Thoracic aorta (tissue), 2 donors: ENCODE results near the gene CGB8. TPM values are rescaled to one million over a fixed set of nuclear protein-coding genes. Genes with fewer than 3 reads are reported as not detected.
A peak's percentile ranks its signal among the peaks of the same experiment; 100 is the strongest.
"Not testable (repeated sequence)": the region's sequence is repeated elsewhere in the genome, so short reads cannot be mapped to it uniquely, and the experiment has no call there.

Source experiments
- ATAC-seq: fragments of 150-250 bp; one replicate; pipeline ENCODE4 v1.8.0; 2017; ENCODE audit warnings: low read depth; ENCODE audit not compliant: insufficient number of reproducible peaks, low FRiP score
- DNase-seq: peaks from one replicate; pipeline ENCODE4 v3.0.0-alpha.2; 2020; ENCODE audit warnings: low spot score
- H3K27ac ChIP-seq, 2 donors: fragments of 200-600 bp; sonication (generic); 1 replicate in 1 of 2; 2 replicates in 1 of 2; pipeline ENCODE4 v1.5.1; 2016; ENCODE audit warnings: mild to moderate bottlenecking in 2 of 2, moderate library complexity in 2 of 2
- H3K27me3 ChIP-seq: fragments of 200-600 bp; sonication (generic); replicated peaks from 2 replicates; pipeline ENCODE4 v1.6.0; 2016; ENCODE audit warnings: mild to moderate bottlenecking; ENCODE audit not compliant: insufficient read depth
- H3K36me3 ChIP-seq: fragments of 200-600 bp; sonication (generic); one replicate; pipeline ENCODE4 v1.5.1; 2016
- H3K4me1 ChIP-seq, 2 donors: fragments of 200-600 bp; sonication (generic); 1 replicate in 1 of 2; 2 replicates in 1 of 2; pipeline versions ENCODE4 v1.5.1 to v1.6.0; 2016; ENCODE audit warnings: low read depth in 2 of 2, mild to moderate bottlenecking in 1 of 2; ENCODE audit not compliant: control insufficient read depth in 1 of 2
- H3K4me3 ChIP-seq: fragments of 200-600 bp; sonication (generic); 2 replicates; pipeline ENCODE4 v1.5.1; 2016; ENCODE audit warnings: mild to moderate bottlenecking
- H3K9me3 ChIP-seq: fragments of 200-600 bp; sonication (generic); 2 replicates; pipeline ENCODE4 v1.5.1; 2016
- total RNA-seq, 2 donors: library from RNA; depleted of rRNA; stranded (reverse); fragments of >200 nt; gene quantifications; one replicate each; pipeline versions ENCODE4 v1.1.0 to v1.2.3, GENCODE V29; 2016
- TF ChIP-seq, protein P1 (sequence below): fragments of 200-600 bp; sonication (generic); IDR thresholded peaks from one replicate; pipeline ENCODE4 v1.5.1; 2019; ENCODE audit warnings: antibody characterized with exemption

CGB8 gene
- total RNA-seq, 2 donors from 2014 or later: not detected

DNA sequence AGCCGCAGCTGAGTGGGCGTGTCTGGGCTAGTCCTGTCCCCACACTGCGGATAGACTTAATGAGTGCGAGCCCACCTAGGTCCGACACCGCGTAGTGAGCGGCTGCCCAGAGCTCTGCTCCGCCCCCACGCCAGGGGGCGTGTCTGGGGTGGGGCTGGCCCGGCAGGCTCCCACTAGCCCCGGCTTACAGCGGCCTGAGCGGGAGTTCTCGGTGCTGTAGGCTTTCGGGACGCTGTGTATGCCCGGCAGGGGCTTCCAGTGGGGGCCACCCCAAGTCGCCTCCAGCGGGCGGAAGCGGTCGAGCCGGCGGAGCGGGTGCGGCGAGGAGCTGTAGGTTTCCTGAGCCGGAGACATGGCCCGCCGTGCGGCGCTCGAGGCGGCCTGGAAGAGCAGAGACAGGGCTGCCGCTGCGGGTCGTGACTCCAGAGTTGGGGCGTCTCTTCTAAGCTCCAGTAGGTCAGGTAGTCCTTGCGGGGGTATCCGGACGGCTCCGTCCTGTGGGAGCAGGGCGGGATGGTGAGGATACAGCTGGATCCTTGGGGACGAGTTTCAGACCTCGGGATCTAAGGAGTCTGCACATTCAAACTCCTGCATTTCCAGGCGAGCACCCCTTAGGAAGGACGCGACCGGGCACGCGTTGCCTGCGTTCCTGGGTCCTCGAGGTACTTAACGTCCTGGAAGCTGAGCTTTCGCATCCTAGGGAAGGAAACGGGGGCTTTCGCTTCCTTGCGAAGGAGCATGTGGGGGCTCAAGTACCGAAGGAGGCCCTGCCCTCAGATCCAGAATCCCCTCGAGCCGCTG is 7.4 kb upstream of the CGB8 start:
- H3K36me3 ChIP-seq: no peaks in the 10 kb centered on the region
- no peaks in the 10 kb centered on the region for H3K27me3 ChIP-seq
- TF ChIP-seq, protein P1, sequence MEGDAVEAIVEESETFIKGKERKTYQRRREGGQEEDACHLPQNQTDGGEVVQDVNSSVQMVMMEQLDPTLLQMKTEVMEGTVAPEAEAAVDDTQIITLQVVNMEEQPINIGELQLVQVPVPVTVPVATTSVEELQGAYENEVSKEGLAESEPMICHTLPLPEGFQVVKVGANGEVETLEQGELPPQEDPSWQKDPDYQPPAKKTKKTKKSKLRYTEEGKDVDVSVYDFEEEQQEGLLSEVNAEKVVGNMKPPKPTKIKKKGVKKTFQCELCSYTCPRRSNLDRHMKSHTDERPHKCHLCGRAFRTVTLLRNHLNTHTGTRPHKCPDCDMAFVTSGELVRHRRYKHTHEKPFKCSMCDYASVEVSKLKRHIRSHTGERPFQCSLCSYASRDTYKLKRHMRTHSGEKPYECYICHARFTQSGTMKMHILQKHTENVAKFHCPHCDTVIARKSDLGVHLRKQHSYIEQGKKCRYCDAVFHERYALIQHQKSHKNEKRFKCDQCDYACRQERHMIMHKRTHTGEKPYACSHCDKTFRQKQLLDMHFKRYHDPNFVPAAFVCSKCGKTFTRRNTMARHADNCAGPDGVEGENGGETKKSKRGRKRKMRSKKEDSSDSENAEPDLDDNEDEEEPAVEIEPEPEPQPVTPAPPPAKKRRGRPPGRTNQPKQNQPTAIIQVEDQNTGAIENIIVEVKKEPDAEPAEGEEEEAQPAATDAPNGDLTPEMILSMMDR: peak; percentile 28
- ATAC-seq (no peak), DNase-seq (no peak)
- H3K9me3 ChIP-seq: no peaks in the 10 kb centered on the region
- peak overlapping the region; percentile 89 for H3K4me3 ChIP-seq
- H3K27ac ChIP-seq: no peak overlapping the region
- H3K4me1 ChIP-seq: peaks cover 3 to 18% of the 10 kb centered on the region in 2 donors

DNA sequence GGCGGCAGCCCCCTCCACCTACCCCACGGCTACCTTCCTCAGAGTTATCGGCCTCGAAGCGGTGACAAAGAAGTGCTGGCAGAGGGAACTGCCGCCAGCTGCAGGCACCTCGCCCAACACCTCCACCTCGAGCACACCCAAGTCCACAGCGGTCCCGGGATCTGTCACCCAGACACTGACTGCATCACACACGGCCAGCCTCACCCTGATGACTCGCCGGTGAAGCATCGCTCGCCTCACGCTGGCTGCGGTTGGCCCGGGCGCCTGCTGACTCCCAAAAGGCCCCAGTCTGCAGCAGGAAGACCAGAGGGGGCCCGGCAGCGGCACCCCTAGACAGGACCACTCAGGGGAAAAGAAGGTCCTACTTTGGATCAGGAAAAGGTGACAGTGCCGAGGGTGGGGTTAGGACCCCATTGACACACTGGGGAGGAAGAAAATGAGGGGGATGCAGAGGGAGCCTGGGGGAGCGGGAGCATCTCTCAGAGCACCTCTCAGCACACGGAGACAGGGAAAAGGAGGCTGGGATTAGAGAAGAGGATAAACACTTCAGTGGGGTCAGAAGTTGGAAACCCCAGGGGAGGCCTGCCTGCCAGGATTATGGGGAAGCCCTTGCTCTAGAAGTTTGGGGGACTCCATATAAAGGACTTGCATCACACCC is 1.6 kb upstream of the CGB8 start:
- ATAC-seq, H3K4me3 ChIP-seq, H3K27me3 ChIP-seq, H3K27ac ChIP-seq, H3K4me1 ChIP-seq, H3K36me3 ChIP-seq, DNase-seq, H3K9me3 ChIP-seq: not testable (repeated sequence)

DNA sequence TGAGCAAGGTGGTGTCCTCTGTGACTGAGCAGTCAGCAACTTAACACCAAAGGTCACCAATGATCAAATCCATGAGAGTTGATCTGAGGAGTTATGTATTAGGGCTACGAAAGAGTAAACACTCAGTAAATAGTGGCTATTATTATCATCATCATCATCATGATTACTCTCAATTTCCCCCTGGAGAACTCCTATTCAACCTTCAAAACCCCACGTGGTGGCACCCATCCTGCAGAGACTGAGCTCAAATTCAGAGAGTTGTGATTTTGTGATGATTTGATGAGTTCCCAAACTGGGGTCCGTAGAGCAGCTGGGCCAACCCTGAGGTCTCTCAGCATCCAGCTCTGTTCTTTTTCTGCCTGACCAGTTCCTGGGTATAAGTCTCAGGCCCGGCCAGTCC is 923 bp upstream of the CGB8 start:
- not testable (repeated sequence) for H3K9me3 ChIP-seq, ATAC-seq, H3K4me1 ChIP-seq, H3K36me3 ChIP-seq, H3K4me3 ChIP-seq, DNase-seq, H3K27me3 ChIP-seq, H3K27ac ChIP-seq

DNA sequence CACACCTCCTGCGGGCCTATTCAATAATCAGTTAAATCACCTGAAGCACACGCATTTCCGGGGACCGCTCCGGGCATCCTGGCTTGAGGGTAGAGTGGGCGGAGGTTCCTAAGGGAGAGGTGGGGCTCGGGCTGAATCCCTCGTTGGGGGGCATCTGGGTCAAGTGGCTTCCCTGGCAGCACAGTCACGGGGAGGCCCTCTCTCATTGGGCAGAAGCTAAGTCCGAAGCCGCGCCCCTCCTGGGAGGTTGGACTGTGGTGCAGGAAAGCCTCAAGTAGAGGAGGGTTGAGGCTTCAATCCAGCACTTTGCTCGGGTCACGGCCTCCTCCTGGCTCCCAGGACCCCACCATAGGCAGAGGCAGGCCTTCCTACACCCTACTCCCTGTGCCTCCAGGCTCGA is 5.4 kb downstream of the CGB8 start, which contains the start of gene CGB5:
Gene CGB5 (plus strand): TSS at position 301 of the 400 bp plus-strand sequence. CDS start 362 bp downstream, outside the sequence.
- not testable (repeated sequence) for H3K4me1 ChIP-seq, H3K27ac ChIP-seq, DNase-seq

DNA sequence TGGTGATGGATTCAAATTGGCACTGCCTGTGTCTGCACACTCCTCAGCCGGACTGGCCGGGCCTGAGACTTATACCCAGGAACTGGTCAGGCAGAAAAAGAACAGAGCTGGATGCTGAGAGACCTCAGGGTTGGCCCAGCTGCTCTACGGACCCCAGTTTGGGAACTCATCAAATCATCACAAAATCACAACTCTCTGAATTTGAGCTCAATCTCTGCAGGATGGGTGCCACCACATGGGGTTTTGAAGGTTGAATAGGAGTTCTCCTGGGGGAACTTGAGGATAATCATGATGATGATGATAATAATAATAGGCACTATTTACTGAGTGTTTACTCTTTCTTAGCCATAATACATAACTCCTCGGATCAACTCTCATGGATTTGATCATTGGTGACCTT is 6.2 kb downstream of the CGB8 start:
- not testable (repeated sequence) for H3K36me3 ChIP-seq, DNase-seq, H3K4me1 ChIP-seq, ATAC-seq, H3K27ac ChIP-seq, H3K9me3 ChIP-seq, H3K27me3 ChIP-seq, H3K4me3 ChIP-seq

More for the DNA sequence above, 5.4 kb downstream of the CGB8 start, which contains the start of gene CGB5:
- H3K36me3 ChIP-seq, H3K4me3 ChIP-seq, H3K9me3 ChIP-seq, ATAC-seq, H3K27me3 ChIP-seq: not testable (repeated sequence)

DNA sequence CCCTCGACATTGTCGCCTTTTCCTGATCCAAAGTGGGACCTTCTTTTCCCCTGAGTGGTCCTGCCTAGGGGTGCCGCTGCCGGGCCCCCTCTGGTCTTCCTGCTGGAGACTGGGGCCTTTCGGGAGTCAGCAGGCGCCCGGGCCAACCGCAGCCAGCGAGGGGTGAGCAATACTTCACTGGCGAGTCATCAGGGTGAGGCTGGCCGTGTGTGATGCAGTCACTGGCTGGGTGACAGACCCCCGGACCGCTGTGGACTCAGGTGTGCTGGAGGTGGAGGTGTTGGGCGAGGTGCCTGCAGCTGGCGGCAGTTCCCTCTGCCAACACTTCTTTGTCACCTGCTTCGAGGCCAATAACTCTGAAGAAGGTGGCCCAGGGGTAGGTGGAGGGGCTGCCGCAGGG is 6.7 kb downstream of the CGB8 start:
- ATAC-seq: no peak
- no peaks in the 10 kb centered on the region for H3K4me1 ChIP-seq

DNA sequence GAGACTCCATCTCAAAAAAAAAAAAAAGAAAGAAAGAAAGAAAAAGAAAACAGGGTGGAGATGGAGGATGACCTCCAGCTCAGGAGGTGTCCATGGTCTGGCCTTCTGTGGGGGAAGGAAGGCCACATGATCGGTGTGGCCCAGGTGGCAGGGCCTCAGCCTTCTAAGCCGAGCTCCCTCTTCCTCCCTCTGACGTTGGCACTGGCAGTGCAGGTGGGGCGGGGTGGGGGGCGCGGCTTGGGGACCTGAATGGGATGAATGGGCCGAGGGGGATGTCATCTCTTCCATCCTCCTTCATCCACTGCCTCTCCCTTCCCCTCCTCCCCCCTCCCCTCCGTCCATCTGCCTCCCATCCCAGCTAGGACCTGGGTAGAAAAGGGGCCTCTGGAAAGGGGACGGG is 9.2 kb downstream of the CGB8 start:
- H3K36me3 ChIP-seq, H3K27ac ChIP-seq, H3K4me3 ChIP-seq, H3K9me3 ChIP-seq, H3K4me1 ChIP-seq, DNase-seq, H3K27me3 ChIP-seq, ATAC-seq: not testable (repeated sequence)

More for the DNA sequence above, 6.7 kb downstream of the CGB8 start:
- no peaks in the 10 kb centered on the region for H3K27me3 ChIP-seq
- no peak overlapping the region for H3K27ac ChIP-seq
- no peak for DNase-seq
- no peaks in the 10 kb centered on the region for H3K36me3 ChIP-seq
- H3K9me3 ChIP-seq: no peaks in the 10 kb centered on the region
- no peak overlapping the region for H3K4me3 ChIP-seq
- TF ChIP-seq, protein P1: no peak

DNA sequence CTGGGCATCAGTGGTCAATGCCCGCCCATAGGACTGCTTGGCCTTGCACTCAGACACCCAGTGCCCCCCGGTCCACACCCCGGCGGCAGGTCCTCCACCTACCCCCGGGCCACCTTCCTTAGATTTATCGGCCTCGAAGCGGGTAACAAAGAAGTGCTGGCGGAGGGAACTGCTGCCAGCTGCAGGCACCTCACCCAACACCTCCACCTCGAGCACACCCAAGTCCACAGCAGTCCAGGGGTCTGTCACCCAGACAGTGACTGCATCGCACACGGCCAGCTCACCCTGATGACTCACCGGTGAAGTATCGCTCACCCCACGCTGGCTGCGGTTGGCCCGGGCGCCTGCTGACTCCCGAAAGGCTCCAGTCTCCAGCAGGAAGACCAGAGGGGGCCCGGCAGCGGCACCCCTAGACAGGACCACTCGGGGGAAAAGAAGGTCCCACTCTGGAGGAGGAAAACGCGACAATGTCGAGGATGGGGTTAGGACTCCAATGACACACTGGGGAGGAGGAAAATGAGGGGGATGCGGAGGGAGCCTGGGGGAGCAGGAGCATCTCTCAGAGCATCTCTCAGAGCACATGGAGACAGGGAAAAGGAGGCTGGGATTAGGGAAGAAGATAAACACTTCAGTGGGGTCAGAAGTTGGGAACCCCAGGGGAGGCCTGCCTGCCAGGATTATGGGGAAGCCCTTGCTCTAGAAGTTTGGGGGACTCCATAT is 10.2 kb downstream of the CGB8 start:
- H3K9me3 ChIP-seq, H3K36me3 ChIP-seq, H3K27ac ChIP-seq, ATAC-seq, DNase-seq, H3K4me3 ChIP-seq, H3K27me3 ChIP-seq, H3K4me1 ChIP-seq: not testable (repeated sequence)

DNA sequence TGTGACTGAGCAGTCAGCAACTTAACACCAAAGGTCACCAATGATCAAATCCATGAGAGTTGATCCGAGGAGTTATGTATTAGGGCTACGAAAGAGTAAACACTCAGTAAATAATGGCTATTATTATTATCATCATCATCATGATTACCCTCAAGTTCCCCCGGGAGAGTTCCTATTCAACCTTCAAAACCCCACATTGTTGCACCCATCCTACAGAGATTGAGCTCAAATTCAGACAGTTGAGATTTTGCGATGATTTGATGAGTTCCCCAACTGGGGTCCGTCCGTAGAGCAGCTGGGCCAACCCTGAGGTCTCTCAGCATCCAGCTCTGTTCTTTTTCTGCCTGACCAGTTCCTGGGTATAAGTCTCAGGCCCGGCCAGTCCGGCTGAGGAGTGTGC is 10.8 kb downstream of the CGB8 start:
- H3K9me3 ChIP-seq, DNase-seq, H3K4me3 ChIP-seq, H3K27me3 ChIP-seq, H3K4me1 ChIP-seq, ATAC-seq, H3K27ac ChIP-seq, H3K36me3 ChIP-seq: not testable (repeated sequence)

DNA sequence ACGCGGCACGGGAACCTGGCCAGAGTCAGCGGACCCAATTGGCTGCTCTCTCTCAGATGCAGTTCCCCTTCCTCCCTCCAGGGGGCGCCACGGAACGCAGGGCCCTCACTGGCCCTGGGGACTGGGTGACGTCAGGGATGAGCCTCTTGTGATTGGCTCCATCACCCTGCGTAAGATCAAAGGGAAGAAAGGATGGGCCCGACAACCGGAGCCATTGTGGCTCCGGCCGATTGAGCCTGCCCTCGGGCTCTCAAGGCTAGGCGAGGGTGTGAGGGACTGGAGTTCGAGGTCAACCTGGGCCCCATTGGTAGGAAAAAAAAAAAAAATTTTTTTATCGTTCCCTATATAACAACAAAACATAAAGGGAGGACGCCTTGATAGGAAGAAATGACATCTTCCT is 12.1 kb downstream of the CGB8 start, which contains the start of gene CGB1:
Gene CGB1 (minus strand): TSS at position 81 of the 400 bp plus-strand sequence. CDS start 184 bp downstream, outside the sequence.
- not testable (repeated sequence) for ATAC-seq, DNase-seq, H3K9me3 ChIP-seq, H3K4me3 ChIP-seq, H3K36me3 ChIP-seq, H3K27ac ChIP-seq, H3K4me1 ChIP-seq, H3K27me3 ChIP-seq
